GM18873 (cell line): Measurements from ENCODE around the gene PVR.
"Not testable (repeated sequence)": the region's sequence is repeated elsewhere in the genome, so short reads cannot be mapped to it uniquely, and the experiment has no call there.

Experiments used
- ATAC-seq: cut with Tn5 transposase; IDR thresholded peaks from one replicate; pipeline ENCODE4 v1.9.1; 2021; ENCODE audit warnings: mild to moderate bottlenecking, moderate library complexity, moderate number of reproducible peaks; ENCODE audit not compliant: unreplicated experiment, low FRiP score

The PVR gene

DNA sequence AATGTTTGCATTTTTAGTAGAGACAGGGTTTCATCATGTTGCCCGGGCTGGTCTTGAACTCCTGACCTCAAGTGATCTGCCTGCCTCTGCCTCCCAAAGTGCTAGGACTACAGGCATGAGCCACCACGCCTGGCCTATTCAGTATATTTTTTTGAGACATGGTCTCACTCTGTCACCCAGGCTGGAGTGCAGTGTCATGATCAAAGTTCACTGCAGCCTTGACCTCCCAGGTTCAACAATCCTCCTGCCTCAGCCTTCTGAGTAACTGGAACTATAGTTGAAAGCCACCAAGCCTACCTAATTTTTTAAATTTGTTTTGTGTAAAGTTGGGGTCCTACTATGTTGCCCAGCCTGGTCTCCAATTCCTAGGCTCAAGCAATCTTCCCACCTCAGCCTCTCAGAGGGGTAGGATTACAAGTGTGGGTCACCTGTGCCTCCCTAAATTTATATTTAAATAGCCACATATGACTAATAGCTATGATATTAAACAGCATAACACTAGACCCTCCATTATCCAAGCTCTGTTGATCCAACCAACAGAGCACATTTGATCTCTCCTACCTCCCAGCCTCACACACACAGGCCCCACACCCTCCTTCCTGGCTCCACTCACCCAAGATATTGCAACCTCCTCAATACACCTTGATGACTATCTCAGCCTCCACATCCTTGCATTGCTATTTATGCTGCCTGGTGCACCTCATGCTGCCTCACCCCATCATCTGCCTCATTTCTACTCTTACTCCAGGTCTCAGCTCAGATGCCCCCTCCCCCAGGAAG is 25.5 kb downstream of the PVR start:
- no peak for ATAC-seq

DNA sequence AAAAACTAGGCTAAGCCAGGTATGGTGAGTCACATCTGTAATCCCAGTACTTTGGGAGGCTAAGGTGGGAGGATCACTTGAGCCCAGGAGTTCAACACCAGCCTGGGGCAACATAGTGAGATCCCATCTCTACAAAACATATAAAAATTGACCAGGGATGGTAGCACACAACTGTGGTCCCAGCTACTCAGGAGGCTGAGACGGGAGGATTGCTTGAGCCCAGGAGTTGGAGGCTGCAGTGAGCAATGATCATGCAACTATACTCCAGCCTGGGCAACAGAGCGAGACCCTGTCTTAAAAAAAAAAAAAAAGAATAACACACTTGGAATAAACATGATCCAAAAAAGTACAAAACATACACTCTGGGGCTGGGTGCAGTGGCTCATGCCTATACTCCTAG is 26.3 kb downstream of the PVR start:
- not testable (repeated sequence) for ATAC-seq

DNA sequence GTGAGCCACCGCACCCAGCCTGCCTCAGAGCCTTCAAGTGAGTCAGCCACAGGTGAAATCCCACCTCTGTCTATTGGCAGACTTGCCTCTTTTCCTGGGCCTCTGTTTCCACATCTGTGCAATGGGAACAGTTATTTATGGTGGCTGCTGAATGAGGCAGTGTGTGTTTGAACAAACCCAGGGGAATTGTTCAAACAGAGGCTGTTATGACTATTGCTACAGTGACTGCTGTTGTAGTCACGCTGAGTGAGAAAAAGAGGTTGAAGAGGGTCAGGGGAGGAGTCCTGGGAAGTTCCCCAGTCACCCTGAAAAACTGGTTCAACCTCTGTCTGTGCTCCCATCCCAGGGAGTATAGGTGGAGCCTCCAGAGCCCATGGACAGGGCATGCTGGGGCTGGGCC is 27.7 kb downstream of the PVR start, which contains the start of gene CEACAM19:
CEACAM19 (plus strand) TSS at position 83 of the 400 bp plus-strand sequence. CDS start 450 bp downstream, outside the sequence.
- ATAC-seq = no peak

DNA sequence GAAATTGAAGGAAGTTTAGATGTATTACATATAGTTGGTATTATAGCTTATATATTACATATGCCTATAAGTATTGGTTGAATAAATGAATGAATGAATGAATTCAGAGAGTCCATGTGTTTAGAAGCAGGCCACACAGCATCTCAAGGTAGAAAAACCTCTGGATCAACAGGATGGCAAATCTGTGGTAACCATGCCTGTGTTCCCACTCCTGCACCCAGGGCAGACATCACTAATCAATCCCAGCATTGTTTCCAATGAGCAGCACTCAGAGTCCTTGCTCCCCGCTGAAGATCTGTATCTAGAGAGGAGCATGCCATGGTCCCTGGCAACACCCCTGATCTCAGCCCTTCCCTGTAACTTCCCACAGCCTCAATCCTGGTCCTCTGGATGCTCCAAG is 28.5 kb downstream of the PVR start:
- ATAC-seq = no peak

DNA sequence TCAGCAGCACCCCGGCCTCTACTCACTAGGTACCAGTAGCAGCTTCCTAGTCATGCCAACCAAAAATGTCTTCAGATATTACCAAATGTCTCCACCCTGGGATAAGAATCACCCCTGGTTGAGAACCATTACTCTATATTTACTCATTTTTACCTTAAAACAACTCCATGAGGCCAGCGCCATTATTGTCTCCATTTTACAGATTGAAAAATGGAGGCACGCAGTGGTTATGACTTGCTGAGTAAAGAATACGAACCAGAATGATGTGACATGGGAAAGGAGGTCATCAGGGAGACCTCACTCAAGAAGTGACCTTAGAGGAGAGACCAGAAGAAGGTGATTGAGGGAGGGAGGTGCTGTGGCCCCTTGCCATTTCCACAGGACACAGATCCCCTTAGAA is 29.8 kb downstream of the PVR start:
- ATAC-seq = no peak

DNA sequence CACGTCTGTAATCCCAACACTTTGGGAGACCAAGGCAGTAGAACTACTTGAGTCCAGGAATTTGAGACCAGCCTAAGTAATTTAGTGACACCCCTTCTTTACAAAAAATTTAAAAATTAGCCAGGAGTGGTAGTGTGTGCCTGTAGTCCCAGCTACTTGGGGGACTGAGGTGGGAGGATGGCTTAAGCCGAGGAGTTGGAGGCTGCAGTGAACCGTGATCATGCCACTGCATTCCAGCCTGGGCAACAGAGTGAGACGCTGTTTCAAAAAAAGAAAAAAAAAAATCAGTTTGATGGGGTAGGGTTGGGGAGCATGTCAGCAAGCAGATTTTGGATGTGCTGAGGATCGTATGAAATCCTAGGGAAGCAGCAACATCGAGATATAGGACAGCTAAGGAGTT is 31.8 kb downstream of the PVR start:
- no peak for ATAC-seq

DNA sequence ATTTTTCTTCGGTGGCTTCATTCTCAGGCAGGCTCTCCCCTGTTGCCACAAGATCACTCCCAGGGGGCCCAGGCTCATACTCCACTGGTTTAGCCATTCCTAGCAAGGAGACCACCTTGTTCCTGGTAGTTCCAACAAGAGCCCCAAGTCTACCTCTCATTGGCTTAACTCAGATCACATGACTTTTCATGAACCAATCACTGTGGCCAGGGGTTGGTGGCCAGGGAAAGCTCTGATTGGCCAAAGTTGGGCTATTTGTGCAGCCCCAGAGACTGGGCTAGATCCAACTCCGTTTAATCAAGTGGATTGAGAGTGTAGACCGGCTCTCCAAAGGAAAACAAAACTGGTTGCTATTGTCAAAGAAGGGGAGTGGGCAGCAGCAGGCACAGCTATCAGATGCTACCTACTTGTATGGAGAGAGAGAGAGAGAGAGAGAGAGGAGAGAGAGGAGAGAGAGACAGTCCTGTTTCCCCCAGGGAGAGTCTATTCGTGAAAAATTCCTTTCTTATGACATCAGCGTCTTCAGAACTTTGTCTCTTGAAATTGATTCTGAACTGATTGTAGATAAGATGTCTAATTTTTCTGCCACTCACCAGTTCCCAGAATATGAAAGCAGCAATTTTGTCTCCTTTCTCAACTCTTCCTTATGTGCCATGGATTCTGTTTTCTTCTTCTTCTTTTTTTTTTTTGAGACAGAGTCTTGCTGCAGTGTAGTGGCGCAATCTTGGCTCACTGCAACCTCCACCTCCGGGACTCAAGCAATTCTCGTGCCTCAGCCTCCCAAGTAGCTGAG is 33.5 kb downstream of the PVR start:
- ATAC-seq = no peak

DNA sequence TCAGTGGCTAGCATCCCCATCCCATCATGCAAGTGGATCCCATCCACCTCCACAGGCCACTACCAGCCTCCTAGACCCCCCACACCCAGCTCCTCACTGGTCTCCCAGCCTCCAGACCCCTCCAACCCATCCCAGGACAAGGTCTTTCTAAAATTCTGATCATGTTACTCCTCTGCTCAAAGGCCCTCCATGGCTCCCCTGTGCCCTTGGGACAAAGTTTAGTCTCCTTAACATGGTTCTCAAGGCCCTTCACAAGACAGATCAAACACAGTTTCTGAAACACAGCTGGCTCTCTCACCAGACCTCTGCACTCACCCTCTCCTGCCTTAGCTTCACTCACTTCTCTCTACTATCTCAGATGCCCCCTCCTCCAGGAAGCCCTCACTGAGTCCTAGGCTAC is 36.8 kb downstream of the PVR start:
- no peak for ATAC-seq

DNA sequence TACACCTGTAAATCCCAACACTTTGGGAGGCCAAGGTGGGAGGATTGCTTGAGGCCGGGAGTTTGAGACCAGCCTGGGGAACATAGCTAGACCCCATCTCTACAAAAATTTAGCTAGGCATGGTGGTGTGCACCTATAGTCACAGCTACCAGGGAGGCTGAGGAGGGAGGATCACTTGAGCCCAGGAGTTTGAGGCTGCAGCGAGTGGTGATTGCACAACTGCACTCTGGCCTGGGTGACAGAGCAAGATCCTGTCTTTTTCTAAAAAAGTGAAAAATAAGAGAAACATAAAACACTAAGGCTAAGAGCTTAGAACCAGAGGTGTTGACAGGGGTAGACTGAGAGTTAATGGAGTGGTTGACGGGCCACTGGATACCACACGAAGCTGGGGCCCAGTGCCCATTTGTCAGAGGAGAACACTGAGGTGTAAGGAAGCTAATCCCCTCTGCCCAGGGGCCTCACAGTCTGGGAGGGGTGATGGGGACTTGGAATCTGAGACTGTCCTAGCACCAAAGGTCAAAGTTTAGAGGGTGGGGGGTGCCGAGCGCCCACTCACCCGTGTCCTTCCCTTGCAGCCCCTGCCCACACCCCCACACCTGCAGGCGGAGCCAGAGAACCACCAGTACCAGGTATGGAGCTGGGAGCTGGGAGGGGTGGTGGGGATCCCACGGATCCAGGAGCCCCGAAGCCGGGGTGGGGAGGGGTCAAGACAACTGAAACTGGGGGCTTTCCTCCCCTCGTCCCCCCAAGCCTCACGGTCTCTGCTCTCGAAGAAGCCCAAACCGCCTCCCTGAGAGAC is 38.5 kb downstream of the PVR start:
- ATAC-seq = no peak

DNA sequence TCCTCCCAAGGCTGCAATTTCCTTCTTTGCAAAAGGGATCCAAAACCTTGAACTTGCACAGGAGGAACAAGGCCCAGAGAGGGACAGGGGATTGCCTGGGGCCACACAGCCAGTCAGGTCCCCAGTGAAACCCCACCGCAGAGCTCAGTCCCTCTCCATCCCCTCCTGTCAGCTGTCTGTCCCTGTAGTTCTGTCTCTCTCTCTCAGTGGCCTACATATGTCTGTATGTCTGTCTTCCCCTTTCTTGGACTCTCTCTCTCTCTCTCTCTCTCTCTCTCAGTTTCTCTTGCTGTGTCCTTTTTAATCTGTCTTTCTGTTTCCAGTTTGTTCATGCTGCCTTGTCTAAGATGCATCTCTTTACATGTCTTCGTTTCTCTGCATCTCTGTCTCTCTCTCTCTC is 39.1 kb downstream of the PVR start:
- ATAC-seq = no peak

DNA sequence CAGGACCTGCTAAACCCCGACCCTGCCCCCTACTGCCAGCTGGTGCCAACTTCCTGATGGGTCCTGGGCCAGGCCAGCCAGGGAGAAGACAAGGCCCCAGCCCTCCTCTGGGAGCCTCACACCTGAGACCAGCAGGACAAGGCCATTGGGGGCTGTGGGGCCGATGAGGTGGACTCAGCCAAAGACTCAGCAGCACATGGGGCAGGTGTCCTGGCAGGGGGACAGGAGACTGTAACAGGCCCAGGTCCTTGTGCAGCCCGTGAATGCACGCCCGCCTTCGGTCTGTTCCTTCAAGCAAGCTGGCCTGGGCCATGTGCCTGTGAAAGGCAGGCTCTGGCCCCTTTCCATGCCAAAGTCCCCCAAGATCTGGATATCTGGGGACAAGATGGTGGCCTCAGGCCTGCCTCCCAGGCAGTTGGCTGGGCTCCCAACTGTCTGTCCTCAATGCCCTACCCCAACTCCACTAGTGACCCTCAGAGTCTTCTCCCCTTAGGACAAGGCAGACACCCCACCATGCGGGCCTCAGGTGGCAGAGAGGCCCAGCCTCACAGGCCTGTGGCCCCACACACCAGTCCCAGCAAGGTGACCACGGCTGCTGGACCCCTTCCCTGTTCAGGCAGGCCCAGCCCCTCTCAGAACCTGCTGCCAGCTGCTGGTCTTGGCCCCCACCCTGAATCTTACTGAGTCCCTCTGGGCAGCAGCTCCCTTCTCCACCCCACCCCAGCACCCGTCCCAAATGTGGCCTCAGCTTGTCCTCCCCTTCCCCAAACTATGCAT is 39.9 kb downstream of the PVR start:
- ATAC-seq = no peak

DNA sequence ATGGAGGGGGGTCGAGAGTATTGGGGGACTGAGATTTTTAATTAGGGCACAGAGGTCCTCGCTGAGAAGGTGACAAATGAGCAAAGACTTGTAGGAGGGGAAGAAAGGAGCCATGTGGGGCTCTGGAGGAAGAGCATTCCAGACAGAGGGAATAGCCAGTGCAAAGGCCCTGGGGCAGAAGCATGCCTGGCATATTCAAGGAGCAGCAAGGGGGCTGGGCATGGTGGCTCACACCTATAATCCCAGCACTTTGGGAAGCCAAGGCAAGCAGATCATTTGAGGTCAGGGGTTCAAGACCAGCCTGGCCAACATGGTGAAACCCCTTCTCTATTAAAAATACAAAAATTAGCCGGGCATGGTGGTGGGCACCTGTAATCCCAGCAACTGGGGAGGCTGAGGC is 40.7 kb downstream of the PVR start:
- ATAC-seq = not testable (repeated sequence)

DNA sequence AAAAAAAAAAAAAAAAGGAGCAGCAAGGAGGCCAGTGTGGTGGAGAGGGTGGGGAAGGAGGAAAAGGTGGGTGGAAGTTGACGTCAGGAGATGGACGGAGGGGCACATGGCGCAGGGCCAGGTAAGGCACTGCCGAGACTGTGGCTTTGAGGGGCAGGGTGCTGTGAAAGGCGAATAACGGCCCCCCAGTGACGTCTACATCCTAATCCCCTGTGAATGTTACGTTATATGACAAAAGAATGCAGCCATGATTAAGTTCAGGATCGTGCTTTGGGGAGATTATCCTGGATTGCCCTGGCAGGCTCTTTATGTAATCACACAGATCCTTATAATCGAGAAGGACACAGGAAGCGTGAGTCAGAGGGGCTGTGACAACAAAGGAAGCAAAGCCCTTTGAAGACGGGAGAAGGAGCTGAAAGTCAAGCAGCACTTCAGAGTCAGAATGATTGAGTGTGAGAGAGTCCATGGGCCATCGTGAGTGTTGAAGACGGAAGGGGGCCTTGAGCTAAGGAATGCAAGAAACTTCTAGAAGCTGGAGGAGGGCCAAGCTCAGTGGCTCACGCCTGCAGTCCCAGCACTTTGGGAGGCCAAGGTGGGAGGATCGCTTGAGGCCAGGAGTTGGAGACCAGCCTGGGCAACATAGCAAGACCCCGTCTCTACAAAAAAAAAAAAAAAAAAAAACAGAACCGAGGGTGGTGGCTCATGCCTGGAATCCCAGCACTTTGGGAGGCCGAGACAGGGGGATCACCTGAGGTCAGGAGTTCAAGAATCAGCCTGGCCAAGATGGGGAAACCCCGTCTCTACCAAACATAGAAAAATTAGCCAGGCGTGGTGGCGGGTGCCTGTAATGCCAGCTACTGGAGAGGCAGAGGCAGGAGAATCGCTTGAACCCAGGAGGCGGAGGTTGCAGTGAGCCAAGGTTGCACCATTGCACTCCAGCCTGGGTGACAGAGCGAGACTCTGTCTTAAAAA is 41.5 kb downstream of the PVR start:
- ATAC-seq = no peak

DNA sequence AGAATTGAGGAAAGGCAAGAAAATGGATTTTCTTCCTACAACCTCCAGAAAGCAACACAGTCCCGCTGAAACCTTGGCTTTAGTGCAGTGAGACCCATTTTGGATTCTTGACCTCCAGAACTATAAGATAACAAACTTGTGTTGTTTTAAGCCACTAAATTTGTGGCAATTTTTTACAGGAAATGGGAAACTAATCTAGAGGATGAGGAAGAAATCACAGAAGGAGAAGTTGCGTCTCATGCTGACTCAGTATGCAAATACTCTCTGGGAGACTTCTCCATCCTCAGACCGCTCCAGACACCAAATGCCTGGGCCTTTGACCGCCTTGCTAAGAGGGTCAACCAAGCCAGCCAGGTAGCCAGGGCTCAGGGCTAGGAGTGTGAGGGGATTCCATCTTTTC is 42.2 kb downstream of the PVR start:
- no peak for ATAC-seq

DNA sequence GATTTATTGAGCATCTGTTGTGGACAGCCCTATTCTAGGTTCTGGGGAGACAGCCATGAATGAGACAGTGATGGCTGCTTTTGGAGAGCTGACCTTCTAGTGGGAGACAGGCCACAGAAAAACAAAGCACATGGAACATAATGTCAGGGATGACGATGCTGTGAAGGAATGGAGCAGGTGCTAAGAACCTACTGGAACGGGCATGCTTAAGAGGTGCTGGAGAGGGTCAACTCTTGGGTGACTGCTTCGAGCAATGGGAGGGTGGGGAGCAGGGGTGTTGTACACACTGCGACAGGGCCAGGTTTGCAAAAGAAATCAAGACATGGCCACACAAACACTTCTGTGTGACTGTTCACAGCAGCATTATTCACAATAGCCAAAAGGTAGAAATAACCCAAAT is 43.2 kb downstream of the PVR start:
- no peak for ATAC-seq

DNA sequence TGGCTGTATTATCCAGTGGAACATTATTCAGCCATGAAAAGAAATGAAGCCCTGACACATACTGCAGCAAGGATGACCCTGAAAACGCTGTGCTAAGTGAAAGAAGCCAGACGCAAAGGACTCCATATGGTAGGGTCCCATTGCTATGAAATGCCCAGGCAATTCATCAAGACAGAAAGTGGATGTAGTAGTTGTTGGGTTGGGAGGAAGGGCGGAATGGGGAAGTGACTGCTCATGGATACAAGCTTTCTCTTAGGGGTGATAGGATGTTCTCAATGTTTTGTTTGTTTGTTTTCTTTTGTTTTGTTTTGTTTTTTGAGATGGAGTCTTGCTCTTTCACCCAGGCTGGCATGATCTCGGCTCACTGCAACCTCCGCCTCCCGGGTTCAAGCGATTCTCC is 44.2 kb downstream of the PVR start:
- no peak for ATAC-seq

DNA sequence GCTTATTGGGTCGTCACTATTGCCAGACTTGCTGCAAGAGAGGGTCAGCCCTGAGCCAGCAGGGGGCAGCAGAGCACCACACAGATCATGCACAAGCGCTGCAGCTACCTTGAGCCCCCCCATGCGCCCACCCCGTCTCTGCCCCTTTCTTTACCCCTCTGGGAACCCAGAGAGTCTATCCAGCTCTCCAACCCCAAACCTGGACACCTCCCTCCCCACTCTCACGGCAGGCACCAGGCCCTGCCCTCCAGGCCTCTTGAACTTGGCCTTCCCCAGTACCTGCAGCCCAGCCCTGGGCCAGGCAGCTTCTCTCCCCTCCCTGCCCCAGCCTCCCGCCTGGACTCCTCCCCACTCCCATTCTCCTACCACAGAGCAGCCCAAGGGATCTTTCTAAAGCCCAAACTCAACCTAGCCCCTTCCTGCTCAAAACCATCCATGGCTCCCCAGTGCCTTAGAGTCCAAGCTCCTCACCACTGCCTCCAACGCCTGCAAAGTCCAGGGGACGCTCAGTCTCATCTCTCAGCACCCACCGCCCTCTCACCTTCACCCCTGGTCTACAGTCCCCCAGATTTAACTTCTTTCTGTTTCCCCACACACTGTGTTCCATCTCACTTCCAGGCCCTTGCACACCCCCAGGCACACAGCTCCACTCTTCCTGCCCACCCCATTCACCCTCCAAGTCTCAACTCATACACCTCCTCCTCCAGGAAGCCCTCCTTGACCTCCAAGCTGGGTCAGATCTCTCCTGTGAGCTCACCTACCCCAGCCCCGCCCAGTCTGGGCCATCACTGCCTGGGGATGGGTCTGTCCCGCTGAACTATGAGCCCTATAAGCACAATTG is 45.8 kb downstream of the PVR start:
- no peak for ATAC-seq

DNA sequence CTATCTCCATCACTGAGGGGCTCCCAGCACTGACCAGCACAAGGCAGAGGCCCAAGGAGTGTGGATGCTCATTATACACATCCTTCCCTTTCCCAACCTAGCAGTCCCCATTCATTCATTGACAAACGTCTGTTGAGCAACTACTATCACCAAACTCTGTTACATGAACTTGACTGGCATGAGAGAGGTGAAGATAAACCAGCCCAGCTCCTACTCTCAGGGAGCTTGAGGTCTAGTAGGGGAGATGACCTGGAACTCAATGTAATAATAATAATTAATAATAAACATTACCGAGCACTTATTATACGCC is 46.4 kb downstream of the PVR start:
- no peak for ATAC-seq

DNA sequence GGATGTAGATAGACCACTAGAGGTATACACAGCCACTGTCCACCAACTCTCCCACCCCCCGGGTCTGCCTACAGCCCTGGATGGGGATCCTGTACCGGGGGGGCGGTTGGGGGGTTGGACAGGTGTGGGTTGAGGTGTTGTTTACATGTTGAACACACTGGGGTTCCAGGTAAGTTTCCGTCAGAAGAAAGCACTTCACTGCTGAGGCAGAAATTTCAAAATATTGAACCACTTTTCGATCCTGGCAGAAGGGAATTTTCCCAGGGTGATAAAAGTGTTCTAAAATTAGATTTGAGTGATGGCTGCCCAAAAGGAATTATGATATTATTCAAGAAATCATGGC is 48.6 kb downstream of the PVR start:
- no peak for ATAC-seq
